HEK293 (cell line): ENCODE measurements around the gene ISYNA1.

Experiments used
- CTCF ChIA-PET: fragments of 350-600 bp; formaldehyde crosslinking; extraction: SDS; loops from one replicate; lab custom pipeline; 2021; ENCODE audit warnings: antibody characterized with exemption; lab: Yijun Ruan, JAX
- POLR2A ChIA-PET: fragments of 300-600 bp; formaldehyde crosslinking; extraction: SDS; loops from one replicate; lab custom pipeline; 2020; ENCODE audit warnings: antibody characterized with exemption, inconsistent platforms; lab: Yijun Ruan, JAX
- H3K27ac ChIP-seq: fragments of 200-500 bp; sonication (Bioruptor generic); 2 replicates; pipeline ENCODE4 v1.5.1; 2014; ENCODE audit warnings: low read depth, low read length, control low read depth, inconsistent platforms; ENCODE audit errors: extremely low read depth
- H3K36me3 ChIP-seq, 2 experiments: fragments of 200-500 bp in 1 of 2; sonication (Bioruptor generic) in 1 of 2; 1 replicate in 1 of 2; 2 replicates in 1 of 2; pipeline ENCODE4 v1.5.1; 2014 to 2017; ENCODE audit warnings: inconsistent platforms in 2 of 2, low read length in 2 of 2; ENCODE audit not compliant: control insufficient read depth in 2 of 2, insufficient read depth in 1 of 2
- H3K4me1 ChIP-seq: fragments of 200-500 bp; sonication (Bioruptor generic); 2 replicates; pipeline ENCODE4 v1.5.1; 2014; ENCODE audit warnings: mild to moderate bottlenecking, low read length, inconsistent platforms; ENCODE audit not compliant: control insufficient read depth, insufficient read depth
- H3K4me3 ChIP-seq: 2 replicates; pipeline ENCODE4 v1.5.1; 2011; ENCODE audit warnings: low read depth, mild to moderate bottlenecking, control low read depth, low read length, moderate library complexity
- H3K9me3 ChIP-seq: fragments of 200-500 bp; sonication (Bioruptor generic); 2 replicates; pipeline ENCODE4 v1.5.1; 2014; ENCODE audit warnings: low read depth, low read length, inconsistent platforms; ENCODE audit not compliant: control insufficient read depth, insufficient read depth
- EGR2 ChIP-seq: fragments of 450-650 bp; formaldehyde crosslinking; IDR thresholded peaks from 2 replicates; pipeline ENCODE4 v1.5.1; 2016; ENCODE audit warnings: low read depth, missing biosample characterization, missing genetic modification characterization
- GLIS2 ChIP-seq: fragments of 450-650 bp; formaldehyde crosslinking; IDR thresholded peaks from 2 replicates; pipeline ENCODE4 v1.5.1; 2016; ENCODE audit warnings: missing biosample characterization, missing genetic modification characterization
- KLF16 ChIP-seq: fragments of 450-650 bp; formaldehyde crosslinking; IDR thresholded peaks from 2 replicates; pipeline ENCODE4 v1.5.1; 2017; ENCODE audit warnings: missing biosample characterization, missing genetic modification characterization
- OVOL3 ChIP-seq: fragments of 450-650 bp; formaldehyde crosslinking; IDR thresholded peaks from 2 replicates; pipeline ENCODE4 v1.5.1; 2016; ENCODE audit warnings: missing biosample characterization, missing genetic modification characterization
- PRDM2 ChIP-seq: fragments of 450-650 bp; formaldehyde crosslinking; IDR thresholded peaks from 2 replicates; pipeline ENCODE4 v1.5.1; 2016; ENCODE audit warnings: missing biosample characterization, missing genetic modification characterization, borderline replicate concordance
- SCRT2 ChIP-seq: fragments of 450-650 bp; formaldehyde crosslinking; IDR thresholded peaks from 2 replicates; pipeline ENCODE4 v1.5.1; 2016; ENCODE audit warnings: missing biosample characterization, missing genetic modification characterization
- TRIM28 ChIP-seq: IDR thresholded peaks from 2 replicates; pipeline ENCODE4 v1.6.1; 2011; ENCODE audit warnings: low read length, control low read depth, borderline replicate concordance
- YY1 ChIP-seq: fragments of 450-650 bp; formaldehyde crosslinking; IDR thresholded peaks from 2 replicates; pipeline ENCODE4 v1.5.1; 2018; ENCODE audit warnings: missing biosample characterization, missing genetic modification characterization
- ZBTB20 ChIP-seq: fragments of 450-650 bp; formaldehyde crosslinking; IDR thresholded peaks from 2 replicates; pipeline ENCODE4 v1.5.1; 2016; ENCODE audit warnings: missing biosample characterization, missing genetic modification characterization
- ZFHX2 ChIP-seq: fragments of 450-650 bp; formaldehyde crosslinking; conservative IDR thresholded peaks from 2 replicates; pipeline ENCODE4 v1.5.1; 2016; ENCODE audit warnings: missing biosample characterization, missing genetic modification characterization
- ZIC2 ChIP-seq: fragments of 450-650 bp; formaldehyde crosslinking; IDR thresholded peaks from 2 replicates; pipeline ENCODE4 v1.5.1; 2016; ENCODE audit warnings: missing biosample characterization, missing genetic modification characterization
- ZNF169 ChIP-seq: fragments of 450-650 bp; formaldehyde crosslinking; IDR thresholded peaks from 2 replicates; pipeline ENCODE4 v1.5.1; 2016; ENCODE audit warnings: missing biosample characterization, missing genetic modification characterization
- ZNF223 ChIP-seq: fragments of 450-650 bp; formaldehyde crosslinking; IDR thresholded peaks from 2 replicates; pipeline ENCODE4 v1.5.1; 2016; ENCODE audit warnings: missing biosample characterization, missing genetic modification characterization
- ZNF292 ChIP-seq: fragments of 450-650 bp; formaldehyde crosslinking; IDR thresholded peaks from 2 replicates; pipeline ENCODE4 v1.5.1; 2016; ENCODE audit warnings: low read depth, missing biosample characterization, missing genetic modification characterization, borderline replicate concordance
- ZNF341 ChIP-seq: fragments of 450-650 bp; formaldehyde crosslinking; IDR thresholded peaks from 2 replicates; pipeline ENCODE4; 2016; ENCODE audit warnings: low read depth, missing biosample characterization, missing genetic modification characterization
- ZNF366 ChIP-seq: fragments of 450-650 bp; formaldehyde crosslinking; conservative IDR thresholded peaks from 2 replicates; pipeline ENCODE4 v1.5.1; 2016; ENCODE audit warnings: missing biosample characterization, missing genetic modification characterization
- ZNF404 ChIP-seq: fragments of 450-650 bp; formaldehyde crosslinking; IDR thresholded peaks from 2 replicates; pipeline ENCODE4 v1.5.1; 2017; ENCODE audit warnings: missing biosample characterization, missing genetic modification characterization
- ZNF596 ChIP-seq: fragments of 450-650 bp; IDR thresholded peaks from 2 replicates; pipeline ENCODE4 v1.5.0; 2018; ENCODE audit warnings: missing biosample characterization, mild to moderate bottlenecking, missing genetic modification characterization, moderate library complexity
- ZNF658 ChIP-seq: fragments of 450-650 bp; formaldehyde crosslinking; IDR thresholded peaks from 2 replicates; pipeline ENCODE4; 2016; ENCODE audit warnings: missing biosample characterization, missing genetic modification characterization
- ZNF677 ChIP-seq: fragments of 450-650 bp; IDR thresholded peaks from 2 replicates; pipeline ENCODE4 v1.5.0; 2018; ENCODE audit warnings: missing biosample characterization, mild to moderate bottlenecking, missing genetic modification characterization, moderate library complexity
- TF ChIP-seq, protein P1 (sequence below): fragments of 450-650 bp; formaldehyde crosslinking; IDR thresholded peaks from 2 replicates; pipeline ENCODE4 v1.5.1; 2017; ENCODE audit warnings: missing biosample characterization, missing genetic modification characterization

Gene ISYNA1

DNA sequence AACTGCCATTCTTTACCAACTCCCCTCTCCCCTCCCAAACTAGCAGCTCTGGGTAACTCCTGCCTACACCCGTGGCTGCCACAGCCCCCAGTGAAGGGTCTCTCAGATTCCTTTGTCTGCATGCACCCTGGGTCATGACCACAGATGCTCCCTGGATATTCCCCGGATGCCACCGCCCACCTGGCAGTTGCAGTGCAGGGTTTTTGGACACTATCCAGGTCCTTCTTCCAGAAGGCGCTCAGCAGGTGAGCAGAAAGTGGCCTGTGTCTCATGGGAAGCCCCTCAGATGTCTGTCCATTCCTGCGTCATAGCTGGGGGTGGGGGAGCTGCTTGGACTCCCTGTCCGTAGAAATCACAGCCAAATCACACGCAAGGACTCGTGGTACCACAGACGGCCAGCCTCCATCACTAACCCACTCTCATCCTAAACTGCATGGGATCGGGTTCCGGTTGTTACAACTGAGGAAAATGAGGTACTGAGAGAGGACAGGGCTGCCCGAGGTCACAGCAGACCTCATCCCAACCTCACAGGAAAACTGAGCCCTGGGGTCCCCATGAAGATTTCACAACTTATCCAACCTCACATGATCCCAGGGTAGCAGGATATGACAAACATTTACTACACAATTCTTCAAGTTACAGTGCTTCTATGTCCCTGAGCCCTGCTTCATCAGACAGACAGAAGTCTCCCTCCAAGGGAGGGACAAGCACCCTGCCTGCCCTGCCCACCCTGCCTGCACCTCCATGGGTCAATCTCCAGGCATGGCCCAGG lies 45.4 kb upstream of the ISYNA1 start:
- no peak for TF ChIP-seq GLIS2
- no peak for TF ChIP-seq ZNF169 (tag by site-specific recombination)
- TF ChIP-seq ZBTB20 (tag by site-specific recombination): no peak
- no peak for TF ChIP-seq KLF16 (tag by site-specific recombination)
- no peak for TF ChIP-seq YY1
- 0 out of 2 replicates have a peak, but pooled peaks have one; percentile 35 for TF ChIP-seq EGR2 (tag by site-specific recombination)
- TF ChIP-seq OVOL3 (tag by site-specific recombination): no peak
- TF ChIP-seq ZNF292 (tag by site-specific recombination): no peak
- 0 out of 2 replicates have a peak, but pooled peaks have one; percentile 13 for TF ChIP-seq ZIC2 (tag by site-specific recombination)
- peak; percentile 69; the same call in 1 of the 2 replicates for TF ChIP-seq ZNF223 (tag by site-specific recombination)
- TF ChIP-seq ZFHX2 (tag by site-specific recombination): peak; percentile 58; the same call in 1 of the 2 replicates
- TF ChIP-seq, protein P1, sequence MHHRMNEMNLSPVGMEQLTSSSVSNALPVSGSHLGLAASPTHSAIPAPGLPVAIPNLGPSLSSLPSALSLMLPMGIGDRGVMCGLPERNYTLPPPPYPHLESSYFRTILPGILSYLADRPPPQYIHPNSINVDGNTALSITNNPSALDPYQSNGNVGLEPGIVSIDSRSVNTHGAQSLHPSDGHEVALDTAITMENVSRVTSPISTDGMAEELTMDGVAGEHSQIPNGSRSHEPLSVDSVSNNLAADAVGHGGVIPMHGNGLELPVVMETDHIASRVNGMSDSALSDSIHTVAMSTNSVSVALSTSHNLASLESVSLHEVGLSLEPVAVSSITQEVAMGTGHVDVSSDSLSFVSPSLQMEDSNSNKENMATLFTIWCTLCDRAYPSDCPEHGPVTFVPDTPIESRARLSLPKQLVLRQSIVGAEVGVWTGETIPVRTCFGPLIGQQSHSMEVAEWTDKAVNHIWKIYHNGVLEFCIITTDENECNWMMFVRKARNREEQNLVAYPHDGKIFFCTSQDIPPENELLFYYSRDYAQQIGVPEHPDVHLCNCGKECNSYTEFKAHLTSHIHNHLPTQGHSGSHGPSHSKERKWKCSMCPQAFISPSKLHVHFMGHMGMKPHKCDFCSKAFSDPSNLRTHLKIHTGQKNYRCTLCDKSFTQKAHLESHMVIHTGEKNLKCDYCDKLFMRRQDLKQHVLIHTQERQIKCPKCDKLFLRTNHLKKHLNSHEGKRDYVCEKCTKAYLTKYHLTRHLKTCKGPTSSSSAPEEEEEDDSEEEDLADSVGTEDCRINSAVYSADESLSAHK (tag by site-specific recombination): no peak
- no peak for TF ChIP-seq SCRT2 (tag by site-specific recombination)
- TF ChIP-seq, all 188 proteins: peak for 4
- Histone ChIP-seq H3K4me1 (peaks cover 10% of the 10 kb centered on the region), H3K36me3 (no peaks in the 10 kb centered on the region), H3K9me3 (no peaks in the 10 kb centered on the region), H3K4me3 (no peak overlapping the region), H3K27ac (no peak overlapping the region)
- ChIA-PET CTCF (interaction anchor here (2.0 kb wide), 1 partner anchor 14 kb away, joined by 16 read pairs; no protein-coding TSS in a partner anchor), POLR2A (interaction anchor here (1.8 kb wide), 1 partner anchor 88 kb away, joined by 4 read pairs; the partner anchor contains the start of gene UBA52)

GRCh38 chr19:18481505-18482222 lies 43.7 kb upstream of the ISYNA1 start:
- Histone ChIP-seq H3K4me1 (peaks cover 8% of the 10 kb centered on the region), H3K9me3 (no peaks in the 10 kb centered on the region), H3K27ac (no peak overlapping the region), H3K4me3 (no peak overlapping the region), H3K36me3 (no peaks in the 10 kb centered on the region)
- TF ChIP-seq ZNF366 (tag by site-specific recombination): no peak
- peak; percentile 24; the same call in 1 of the 2 replicates for TF ChIP-seq TRIM28
- CTCF ChIA-PET: interaction anchor here (0.5 to 2.0 kb wide), 6 partner anchors 9 to 385 kb away, joined by 3 to 16 read pairs (median 4); partner anchors contain the start of gene ELL
- POLR2A ChIA-PET: interaction anchor here (0.7 to 1.8 kb wide), 2 partner anchors 38 to 90 kb away, joined by 4 to 13 read pairs; partner anchors contain the start of gene UBA52

- H3K36me3 ChIP-seq: no peaks in the 10 kb centered on the region
- H3K4me3 ChIP-seq: no peak overlapping the region
- CTCF ChIA-PET: interaction anchor here (0.5 to 1.5 kb wide), 5 partner anchors 17 to 386 kb away, joined by 3 to 4 read pairs (median 3); no protein-coding TSS in a partner anchor
- POLR2A ChIA-PET: interaction anchor here (1.2 kb wide), 1 partner anchor 42 kb away, joined by 3 read pairs; the partner anchor contains the start of gene ELL
- no peaks in the 10 kb centered on the region for H3K9me3 ChIP-seq
- no peaks in the 10 kb centered on the region; the same call in 1 of the 2 replicates for H3K4me1 ChIP-seq
- no peak overlapping the region for H3K27ac ChIP-seq
- TF ChIP-seq ZNF596 (tag by site-specific recombination) (no peak), ZNF658 (tag by site-specific recombination) (no peak), PRDM2 (tag by site-specific recombination) (no peak), ZNF404 (tag by site-specific recombination) (no peak), ZNF341 (tag by site-specific recombination) (peak; percentile 33; the same call in 1 of the 2 replicates), ZNF677 (tag by site-specific recombination) (no peak)
Observed at GRCh38 chr19:18480006-18480691, 42.2 kb upstream of the ISYNA1 start.
